Tibial nerve (tissue), 3 donors: ENCODE measurements around the gene C1QA.

Experiments used
- POLR2A ChIP-seq, 2 donors: fragments of 450-650 bp; IDR thresholded peaks; one replicate each; pipeline ENCODE4 v1.6.1; 2017; ENCODE audit warnings: antibody characterized with exemption in 2 of 2, mild to moderate bottlenecking in 2 of 2, moderate library complexity in 2 of 2
- TF ChIP-seq, protein P1 (sequence below), 5 experiments: fragments of 200-600 bp in 3 of 5; fragments of 450-650 bp in 2 of 5; sonication (generic) in 3 of 5; IDR thresholded peaks; one replicate each; pipeline ENCODE4 v1.5.1; 2016 to 2019; ENCODE audit warnings: antibody characterized with exemption in 5 of 5, mild to moderate bottlenecking in 3 of 5, moderate library complexity in 2 of 5

DNA sequence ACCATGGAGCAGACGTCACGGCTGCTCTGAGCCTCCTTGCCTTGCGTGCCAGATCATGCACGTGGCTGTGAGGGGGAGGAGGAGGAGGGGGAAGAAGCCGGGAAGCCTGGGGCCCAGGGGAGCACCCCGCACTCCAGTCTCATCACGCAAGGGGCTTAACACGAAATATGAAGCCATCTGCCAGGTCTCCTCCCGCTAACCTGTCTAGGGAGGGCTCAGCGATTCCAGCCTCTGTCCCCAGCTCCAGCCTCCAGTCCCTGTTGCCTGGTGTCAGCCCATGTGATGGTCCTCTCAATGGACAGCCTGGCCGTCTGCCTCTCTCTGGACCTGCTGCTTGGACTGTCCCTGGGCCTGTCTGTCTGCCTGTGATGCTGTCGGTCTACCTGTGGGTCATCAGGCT is 22.5 kb upstream of the C1QA start:
- TF ChIP-seq, protein P1, sequence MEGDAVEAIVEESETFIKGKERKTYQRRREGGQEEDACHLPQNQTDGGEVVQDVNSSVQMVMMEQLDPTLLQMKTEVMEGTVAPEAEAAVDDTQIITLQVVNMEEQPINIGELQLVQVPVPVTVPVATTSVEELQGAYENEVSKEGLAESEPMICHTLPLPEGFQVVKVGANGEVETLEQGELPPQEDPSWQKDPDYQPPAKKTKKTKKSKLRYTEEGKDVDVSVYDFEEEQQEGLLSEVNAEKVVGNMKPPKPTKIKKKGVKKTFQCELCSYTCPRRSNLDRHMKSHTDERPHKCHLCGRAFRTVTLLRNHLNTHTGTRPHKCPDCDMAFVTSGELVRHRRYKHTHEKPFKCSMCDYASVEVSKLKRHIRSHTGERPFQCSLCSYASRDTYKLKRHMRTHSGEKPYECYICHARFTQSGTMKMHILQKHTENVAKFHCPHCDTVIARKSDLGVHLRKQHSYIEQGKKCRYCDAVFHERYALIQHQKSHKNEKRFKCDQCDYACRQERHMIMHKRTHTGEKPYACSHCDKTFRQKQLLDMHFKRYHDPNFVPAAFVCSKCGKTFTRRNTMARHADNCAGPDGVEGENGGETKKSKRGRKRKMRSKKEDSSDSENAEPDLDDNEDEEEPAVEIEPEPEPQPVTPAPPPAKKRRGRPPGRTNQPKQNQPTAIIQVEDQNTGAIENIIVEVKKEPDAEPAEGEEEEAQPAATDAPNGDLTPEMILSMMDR (IDR thresholded peaks at IDR 0.05), result no peak
- TF ChIP-seq POLR2A (IDR thresholded peaks at IDR 0.05), result no peak
